Panc1 (cell line): ENCODE data around the gene ITPKB.

Experiments used
- CTCF ChIP-seq: fragments of 450-650 bp; IDR thresholded peaks from 2 replicates; pipeline ENCODE4 v1.5.1; 2017; ENCODE audit warnings: mild to moderate bottlenecking
- POLR2AphosphoS5 ChIP-seq: IDR thresholded peaks from 2 replicates; pipeline ENCODE4 v1.6.1; 2012; ENCODE audit warnings: mild to moderate bottlenecking, low read depth, low read length, moderate library complexity
- REST ChIP-seq, 2 experiments: IDR thresholded peaks; 2 replicates each; pipeline ENCODE4 v1.6.1; 2011 to 2012; ENCODE audit warnings: low read depth in 2 of 2, control low read depth in 1 of 2, low read length in 1 of 2, mild to moderate bottlenecking in 1 of 2, moderate library complexity in 1 of 2; ENCODE audit not compliant: insufficient read depth in 1 of 2

DNA sequence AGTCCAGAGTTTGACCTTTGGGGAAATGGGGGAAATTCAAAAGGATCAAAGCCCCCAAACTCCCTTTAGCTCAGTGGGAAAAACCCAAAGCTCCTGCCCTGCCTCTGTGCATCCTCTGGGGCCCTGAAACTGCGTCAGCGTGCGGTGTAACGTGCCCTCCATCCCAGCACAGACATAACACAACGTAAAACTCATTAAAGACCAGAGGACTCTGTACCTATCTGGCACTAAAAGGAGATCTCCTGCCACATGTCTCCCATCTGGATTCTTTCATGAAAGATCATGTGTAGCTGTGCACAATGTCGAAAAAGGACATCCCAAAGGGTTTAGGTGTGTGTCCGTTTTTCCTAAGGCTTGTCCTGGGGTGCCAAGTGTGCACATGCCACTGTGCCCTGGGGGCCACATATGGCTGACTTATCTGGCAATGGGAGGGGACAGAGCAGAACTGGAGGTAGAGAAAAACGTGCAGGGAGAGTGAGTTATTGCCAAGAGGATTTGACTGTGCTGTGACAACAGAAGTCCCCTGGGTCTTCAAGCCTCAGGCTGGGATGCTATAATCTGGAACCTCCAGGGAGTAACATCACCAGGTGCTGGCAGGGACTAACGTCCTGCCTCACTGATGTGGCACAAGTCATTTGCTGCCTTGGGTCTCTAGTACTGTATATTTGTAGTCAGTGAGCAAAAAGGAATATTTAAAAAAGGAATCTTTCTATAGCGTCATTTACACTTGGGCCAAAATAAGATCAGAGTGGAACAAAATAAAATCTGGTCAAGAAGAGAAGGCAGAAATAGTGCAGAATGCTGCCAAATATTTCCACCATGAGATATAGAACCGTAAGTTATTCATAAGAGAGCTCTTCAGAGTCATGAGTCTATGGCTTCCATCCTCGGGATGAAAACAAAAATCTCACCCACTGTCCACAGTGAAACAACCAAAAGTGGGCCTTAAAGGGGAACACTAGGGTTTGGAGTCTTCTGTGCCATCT lies 52.3 kb downstream of the ITPKB start:
- no peak for TF ChIP-seq CTCF
- TF ChIP-seq REST (IDR thresholded peaks at IDR 0.05; ENCODE audit: insufficient read depth in 1 of 2, low read depth in 2 of 2, low read length in 1 of 2): no peak
- no peak for TF ChIP-seq POLR2AphosphoS5
